HEK293T (cell line): ENCODE data around the gene OCA2.

ENCODE experiments used
- ARNT ChIP-seq: fragments of 450-650 bp; IDR thresholded peaks from 2 replicates; pipeline ENCODE4 v1.6.1; 2017; ENCODE audit warnings: mild to moderate bottlenecking
- BHLHE40 ChIP-seq: fragments of 450-650 bp; IDR thresholded peaks from 2 replicates; pipeline ENCODE4 v1.6.1; 2016; ENCODE audit warnings: mild to moderate bottlenecking, moderate library complexity, borderline replicate concordance
- CTBP1 ChIP-seq: fragments of 450-650 bp; IDR thresholded peaks from 2 replicates; pipeline ENCODE4 v1.6.1; 2016; ENCODE audit warnings: borderline replicate concordance
- ELF4 ChIP-seq: fragments of 450-650 bp; IDR thresholded peaks from 2 replicates; pipeline ENCODE4 v1.6.1; 2017; ENCODE audit warnings: antibody characterized with exemption
- FOXA1 ChIP-seq: fragments of 450-650 bp; IDR thresholded peaks from 2 replicates; pipeline ENCODE4 v1.6.1; 2016; ENCODE audit warnings: mild to moderate bottlenecking
- FOXK2 ChIP-seq: fragments of 450-650 bp; IDR thresholded peaks from 2 replicates; pipeline ENCODE4 v1.6.1; 2016; ENCODE audit warnings: mild to moderate bottlenecking
- FOXM1 ChIP-seq: fragments of 450-650 bp; IDR thresholded peaks from 2 replicates; pipeline ENCODE4 v1.6.1; 2017; ENCODE audit warnings: mild to moderate bottlenecking, borderline replicate concordance
- L3MBTL2 ChIP-seq: fragments of 450-650 bp; conservative IDR thresholded peaks from 2 replicates; pipeline ENCODE4 v1.6.1; 2016; ENCODE audit warnings: mild to moderate bottlenecking
- NFRKB ChIP-seq: fragments of 450-650 bp; IDR thresholded peaks from 2 replicates; pipeline ENCODE4 v1.6.1; 2016; ENCODE audit warnings: mild to moderate bottlenecking, moderate library complexity
- SP1 ChIP-seq: fragments of 450-650 bp; IDR thresholded peaks from 2 replicates; pipeline ENCODE4 v1.6.1; 2017
- TARDBP ChIP-seq: fragments of 450-650 bp; IDR thresholded peaks from 2 replicates; pipeline ENCODE4 v1.6.1; 2016
- ZNF384 ChIP-seq: fragments of 450-650 bp; IDR thresholded peaks from 2 replicates; pipeline ENCODE4 v1.6.1; 2016
- TF ChIP-seq, protein P1 (sequence below): fragments of 450-650 bp; IDR thresholded peaks from 2 replicates; pipeline ENCODE4 v1.6.1; 2016

DNA sequence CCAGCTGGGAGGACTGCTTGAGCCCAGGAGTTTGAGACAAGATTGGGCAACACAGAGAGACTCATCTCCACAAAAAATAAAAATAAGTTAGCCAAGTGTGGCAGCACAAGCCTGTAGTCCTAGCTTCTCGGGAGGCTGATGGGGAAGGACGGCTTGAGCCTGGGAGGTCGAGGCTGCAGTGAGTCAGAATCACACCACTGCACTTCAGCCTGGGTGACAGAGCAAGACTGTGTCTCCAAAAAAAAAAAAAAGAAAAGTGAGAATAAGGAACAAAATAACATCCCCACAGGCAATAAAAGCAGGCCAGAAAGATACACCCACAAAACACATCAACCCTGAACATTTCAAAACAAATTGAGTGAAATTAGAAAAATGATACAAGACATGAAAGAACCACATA is 48.7 kb upstream of the OCA2 start:
- TF ChIP-seq NFRKB = no peak
- TF ChIP-seq CTBP1 = no peak
- no peak for TF ChIP-seq TARDBP
- TF ChIP-seq, protein P1, sequence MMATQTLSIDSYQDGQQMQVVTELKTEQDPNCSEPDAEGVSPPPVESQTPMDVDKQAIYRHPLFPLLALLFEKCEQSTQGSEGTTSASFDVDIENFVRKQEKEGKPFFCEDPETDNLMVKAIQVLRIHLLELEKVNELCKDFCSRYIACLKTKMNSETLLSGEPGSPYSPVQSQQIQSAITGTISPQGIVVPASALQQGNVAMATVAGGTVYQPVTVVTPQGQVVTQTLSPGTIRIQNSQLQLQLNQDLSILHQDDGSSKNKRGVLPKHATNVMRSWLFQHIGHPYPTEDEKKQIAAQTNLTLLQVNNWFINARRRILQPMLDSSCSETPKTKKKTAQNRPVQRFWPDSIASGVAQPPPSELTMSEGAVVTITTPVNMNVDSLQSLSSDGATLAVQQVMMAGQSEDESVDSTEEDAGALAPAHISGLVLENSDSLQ = no peak
- no peak for TF ChIP-seq FOXK2
- TF ChIP-seq SP1 = no peak
- TF ChIP-seq BHLHE40 = no peak
- TF ChIP-seq ARNT = no peak
- TF ChIP-seq FOXM1 = no peak
- no peak for TF ChIP-seq ZNF384
- no peak for TF ChIP-seq FOXA1
- no peak for TF ChIP-seq ELF4
- no peak for TF ChIP-seq L3MBTL2
